AG04449 (cell line): Measurements from ENCODE around the gene SF3B6.

Source experiments
- CTCF ChIA-PET: fragments of 350-600 bp; formaldehyde crosslinking; extraction: SDS; loops from one replicate; lab custom pipeline; 2021; ENCODE audit warnings: antibody characterized with exemption; lab: Yijun Ruan, JAX
- POLR2A ChIA-PET: fragments of 400-600, 350-600 bp; formaldehyde crosslinking; extraction: SDS; loops from one replicate; lab custom pipeline; 2020; ENCODE audit warnings: antibody characterized with exemption, inconsistent platforms; lab: Yijun Ruan, JAX
- DNase-seq: peaks from one replicate; pipeline ENCODE4 v3.0.0-alpha.2; 2010; ENCODE audit warnings: low read depth, low spot score
- H3K4me3 ChIP-seq: 2 replicates; pipeline ENCODE4 v1.5.1; 2011; ENCODE audit warnings: low read depth, mild to moderate bottlenecking, control low read depth, low read length
- CTCF ChIP-seq: IDR thresholded peaks from one replicate; pipeline ENCODE4 v1.5.1; 2011; ENCODE audit warnings: mild to moderate bottlenecking, moderate library complexity, low read length, control low read depth, inconsistent platforms; ENCODE audit not compliant: insufficient read depth; ENCODE audit errors: missing control alignments

Gene SF3B6

DNA sequence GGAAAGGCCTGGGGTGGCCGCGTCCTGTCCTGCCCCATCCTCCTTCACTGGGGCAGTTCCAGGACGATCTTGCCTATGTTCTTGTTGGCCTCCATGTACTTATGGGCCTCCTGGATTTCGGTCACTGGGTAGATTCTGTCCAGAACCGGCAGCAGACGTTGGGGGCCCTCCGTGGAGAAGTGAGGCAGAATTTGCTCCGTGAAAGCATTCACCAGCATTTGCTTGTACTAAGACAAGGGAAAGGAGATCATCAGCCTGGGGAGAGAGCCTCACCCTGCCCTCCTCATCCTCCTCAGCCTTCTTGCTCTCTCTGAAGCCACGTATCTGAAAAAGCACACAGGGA, 1.4 kb upstream of the SF3B6 start:
- peak overlapping the region; percentile 97 for H3K4me3 ChIP-seq
- POLR2A ChIA-PET: interaction anchor here (0.6 to 1.8 kb wide), 3 partner anchors 30 to 307 kb away, joined by 3 to 7 read pairs (median 5); partner anchors contain the start of gene WDCP
- no peak for TF ChIP-seq CTCF
- no peak for DNase-seq
- CTCF ChIA-PET: interaction anchor here (1.3 to 2.4 kb wide), 2 partner anchors 152 to 253 kb away, joined by 4 to 12 read pairs; partner anchors contain the start of gene ATAD2B

DNA sequence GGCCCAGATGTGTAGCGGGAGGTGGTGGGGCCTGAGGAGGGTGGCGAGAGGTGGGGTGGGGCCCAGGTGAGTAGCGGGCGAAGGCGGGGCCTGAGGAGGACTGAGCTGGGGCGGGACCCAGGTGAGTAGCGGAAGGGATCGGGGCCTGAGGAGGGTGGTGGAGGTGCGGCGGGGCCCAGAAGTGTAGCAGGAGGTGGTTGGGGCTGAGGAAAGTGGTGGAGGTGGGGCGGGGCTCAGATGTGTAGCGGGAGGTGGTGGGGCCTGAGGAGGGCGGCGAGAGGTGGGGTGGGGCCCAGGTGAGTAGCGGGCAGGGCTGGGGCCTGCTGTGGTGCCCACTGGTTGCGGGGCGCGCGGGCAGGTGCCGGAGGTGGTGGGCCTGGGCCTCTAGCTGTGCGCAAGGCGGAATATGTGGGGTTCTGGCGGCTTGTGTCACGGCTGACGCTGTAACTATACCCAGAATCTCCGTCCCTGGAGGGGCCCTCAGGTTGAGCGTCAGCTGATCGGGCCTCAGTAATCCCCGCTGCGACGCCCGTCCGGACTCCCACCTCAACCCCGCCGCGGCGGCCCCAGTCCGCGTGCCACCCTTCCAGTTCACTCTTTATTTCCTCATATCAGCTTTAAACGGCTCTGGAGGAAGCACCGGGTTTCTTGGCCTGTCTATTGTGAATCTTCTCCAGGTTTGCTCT, 866 bp upstream of the SF3B6 start:
- DNase-seq: no peak
- H3K4me3 ChIP-seq: peak overlapping the region; percentile 97
- ChIA-PET POLR2A (interaction anchor here (0.6 to 1.8 kb wide), 8 partner anchors 8 to 308 kb away, joined by 3 to 11 read pairs (median 6); partner anchors contain the start of genes ATAD2B, TP53I3 and WDCP), CTCF (interaction anchor here (1.3 to 2.4 kb wide), 3 partner anchors 8 to 252 kb away, joined by 4 to 12 read pairs (median 8); partner anchors contain the start of genes ATAD2B and TP53I3)
- TF ChIP-seq CTCF: no peak

- H3K4me3 ChIP-seq: peak overlapping the region; percentile 97
- no peak for DNase-seq
- ChIA-PET CTCF (interaction anchor here (2.2 kb wide), 1 partner anchor 9 kb away, joined by 8 read pairs; the partner anchor contains the start of gene TP53I3), POLR2A (no interaction called here)
- no peak for TF ChIP-seq CTCF
Observed at GRCh38 chr2:24075259-24075658, 867 bp downstream of the SF3B6 start.

DNA sequence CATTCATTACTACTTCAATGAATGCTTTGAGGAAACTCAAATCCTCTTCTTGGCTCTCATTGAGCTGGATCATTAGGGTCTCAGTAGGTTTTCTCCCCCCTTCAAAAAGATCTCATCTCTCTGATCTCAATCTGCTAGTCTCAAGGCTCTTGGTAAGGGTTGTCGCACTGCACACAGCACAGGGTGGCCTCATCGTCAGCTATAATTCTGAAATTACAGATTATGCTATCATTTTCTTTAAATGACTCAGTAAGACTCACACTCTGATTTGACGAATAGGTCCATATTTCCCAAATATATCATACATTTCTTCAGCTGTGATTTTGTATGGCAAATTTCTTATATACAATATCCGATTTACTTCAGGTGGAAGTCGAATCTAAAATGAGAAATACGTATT, 2.3 kb downstream of the SF3B6 start:
- DNase-seq: no peak
- TF ChIP-seq CTCF: no peak
- ChIA-PET POLR2A (no interaction called here), CTCF (interaction anchor here (0.8 to 2.3 kb wide), 5 partner anchors 10 to 249 kb away, joined by 3 to 12 read pairs (median 6); partner anchors contain the start of gene ATAD2B)
- H3K4me3 ChIP-seq: no peak overlapping the region

DNA sequence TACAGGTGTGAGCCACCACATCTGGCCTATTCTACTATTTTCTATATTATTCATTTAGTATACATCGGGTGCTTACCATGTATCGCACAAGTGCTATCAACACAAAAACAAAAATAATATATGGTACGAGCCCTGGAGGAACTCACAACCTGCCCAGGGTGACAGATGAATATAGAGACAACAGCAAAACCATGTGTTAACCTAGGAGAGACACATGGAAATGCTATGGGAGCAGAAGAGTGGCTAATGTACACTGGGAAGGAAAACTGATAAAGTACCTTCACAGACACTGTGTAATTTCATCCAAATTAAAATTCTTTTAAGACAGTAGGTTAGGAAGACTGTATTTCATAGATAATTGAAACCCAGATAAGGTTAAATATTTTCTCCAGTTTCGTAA, 3.9 kb downstream of the SF3B6 start:
- DNase-seq: no peak
- no peak overlapping the region for H3K4me3 ChIP-seq
- ChIA-PET CTCF (interaction anchor here (1.2 to 2.3 kb wide), 3 partner anchors 11 to 247 kb away, joined by 5 to 12 read pairs (median 7); partner anchors contain the start of gene TP53I3), POLR2A (no interaction called here)
- no peak for TF ChIP-seq CTCF

DNA sequence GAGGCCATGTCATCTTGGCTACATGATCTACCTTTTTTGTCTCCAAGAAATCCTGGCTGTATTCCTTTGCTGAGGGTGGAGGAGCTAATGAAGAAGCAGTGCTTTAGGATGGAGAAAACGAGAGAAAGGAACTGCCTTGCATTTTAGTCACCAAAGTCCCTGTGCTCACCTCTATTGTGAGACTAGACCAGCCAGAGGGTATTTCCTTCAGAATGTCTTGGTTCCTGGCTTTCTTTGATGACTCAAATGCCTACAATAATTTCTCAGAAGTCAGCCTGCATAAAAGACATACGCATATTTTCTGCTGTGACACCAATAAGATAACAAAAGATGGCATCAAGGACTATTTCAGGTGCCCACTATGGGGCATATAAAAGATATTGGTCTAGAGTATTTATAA, 10.8 kb downstream of the SF3B6 start:
- POLR2A ChIA-PET: no interaction called here
- no peak overlapping the region for H3K4me3 ChIP-seq
- CTCF ChIA-PET: interaction anchor here (1.5 to 2.8 kb wide), 3 partner anchors 15 to 241 kb away, joined by 6 to 11 read pairs (median 8); no protein-coding TSS in a partner anchor
- no peak for TF ChIP-seq CTCF
- DNase-seq: no peak
